ENCODE measurements around the gene ZFYVE9.
"Not testable (repeated sequence)": the region's sequence is repeated elsewhere in the genome, so short reads cannot be mapped to it uniquely, and the experiment has no call there.

ZFYVE9 gene

GRCh38 chr1:52191395-52191965, 49.6 kb downstream of the ZFYVE9 start:
- DNase-seq: no peak

GRCh38 chr1:52192024-52192423, 50.1 kb downstream of the ZFYVE9 start:
- DNase-seq: no peak

DNA sequence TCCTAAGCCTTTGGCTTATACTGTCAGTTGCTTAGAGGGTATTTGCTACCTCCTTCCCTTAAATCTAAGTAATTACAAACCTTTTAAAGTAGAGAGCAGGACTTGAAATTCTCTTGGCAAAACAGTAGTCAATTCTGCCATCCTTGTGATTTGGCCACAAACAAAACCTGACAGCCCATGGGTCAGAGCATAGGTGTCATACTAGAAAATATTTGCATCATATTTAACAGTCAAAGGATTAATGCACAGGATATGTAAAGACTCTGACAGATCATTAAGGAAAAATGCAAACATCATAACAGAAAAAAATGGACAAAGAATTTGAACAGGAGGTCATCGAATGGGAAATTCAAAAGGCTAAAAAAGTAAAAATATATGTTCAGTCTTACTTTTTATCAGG, 50.5 kb downstream of the ZFYVE9 start:
- DNase-seq: no peak

DNA sequence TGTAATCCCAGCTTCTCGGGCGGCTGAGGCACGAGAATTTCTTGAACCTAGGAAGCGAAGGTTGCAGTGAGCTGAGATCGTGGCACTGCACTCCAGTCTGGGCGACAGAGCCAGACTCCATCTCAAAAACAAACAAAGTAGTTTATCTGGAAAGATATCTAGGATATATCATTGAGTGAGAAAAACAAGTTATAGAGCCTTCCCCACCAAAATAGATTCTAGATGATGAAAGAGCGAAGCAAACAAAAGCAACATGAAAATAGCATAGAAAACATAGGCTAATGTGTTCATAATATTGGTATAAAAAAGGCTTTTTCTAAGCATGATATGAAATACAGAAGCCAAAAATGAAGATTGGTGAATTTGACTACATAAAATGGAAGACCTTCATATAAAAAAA, 52.1 kb downstream of the ZFYVE9 start:
- no peak for DNase-seq

GRCh38 chr1:52195161-52195560, 53.3 kb downstream of the ZFYVE9 start:
- DNase-seq: no peak

DNA sequence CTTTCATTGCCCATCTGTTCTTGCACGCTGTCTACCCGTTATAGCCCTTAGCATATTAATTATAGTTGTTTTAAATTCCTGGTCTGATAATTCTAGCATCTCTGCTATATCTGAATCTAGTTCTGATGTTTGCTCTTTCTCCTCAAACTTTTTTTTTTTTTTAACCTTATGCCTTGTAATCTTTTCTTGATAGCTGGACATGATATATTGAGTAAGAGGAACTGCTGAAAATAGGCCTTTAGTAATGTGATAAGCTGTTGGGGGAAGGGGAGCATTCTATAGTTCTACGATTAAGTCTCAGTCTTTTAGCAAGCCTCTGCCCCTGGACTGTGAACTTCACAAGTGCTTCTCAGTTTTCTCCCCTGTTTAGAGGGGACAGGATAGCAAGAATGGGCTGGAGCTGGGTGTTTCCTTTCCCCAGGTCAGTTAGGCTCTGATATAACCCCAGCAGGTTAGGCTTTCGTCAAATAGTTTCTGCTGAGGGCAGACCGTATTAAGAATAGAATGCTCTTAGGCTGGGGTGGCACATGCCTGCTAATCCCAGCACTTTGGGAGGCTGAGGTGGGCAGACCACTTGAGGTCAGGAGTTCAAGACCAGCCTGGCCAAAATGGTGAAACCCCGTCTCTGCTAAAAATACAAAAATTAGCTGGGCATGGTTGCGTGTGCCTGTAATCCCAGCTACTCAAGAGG, 62.2 kb downstream of the ZFYVE9 start:
- DNase-seq: no peak

GRCh38 chr1:52204696-52205095, 62.8 kb downstream of the ZFYVE9 start:
- DNase-seq: no peak

- DNase-seq: not testable (repeated sequence)
These were observed 64.8 kb downstream of the ZFYVE9 start for GRCh38 chr1:52206686-52207085.

DNA sequence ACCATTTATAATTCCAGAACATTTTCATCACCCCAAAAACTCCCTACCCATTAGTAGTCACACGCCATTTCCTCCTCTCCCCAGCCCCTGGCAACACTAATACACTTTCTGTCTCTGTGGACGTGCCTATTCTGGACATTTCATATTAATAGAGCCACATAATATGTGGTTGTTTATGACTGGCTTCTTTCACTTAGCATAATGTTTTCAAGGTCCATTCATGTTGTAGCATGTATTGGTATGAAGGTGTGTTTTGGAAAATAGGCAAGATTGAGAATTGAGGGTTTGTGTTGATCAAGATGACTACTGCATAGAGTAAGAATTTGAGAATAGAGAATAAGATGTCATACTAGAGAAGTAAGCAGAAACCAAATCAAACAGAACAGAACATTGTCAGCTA, 67.5 kb downstream of the ZFYVE9 start:
- DNase-seq: no peak

DNA sequence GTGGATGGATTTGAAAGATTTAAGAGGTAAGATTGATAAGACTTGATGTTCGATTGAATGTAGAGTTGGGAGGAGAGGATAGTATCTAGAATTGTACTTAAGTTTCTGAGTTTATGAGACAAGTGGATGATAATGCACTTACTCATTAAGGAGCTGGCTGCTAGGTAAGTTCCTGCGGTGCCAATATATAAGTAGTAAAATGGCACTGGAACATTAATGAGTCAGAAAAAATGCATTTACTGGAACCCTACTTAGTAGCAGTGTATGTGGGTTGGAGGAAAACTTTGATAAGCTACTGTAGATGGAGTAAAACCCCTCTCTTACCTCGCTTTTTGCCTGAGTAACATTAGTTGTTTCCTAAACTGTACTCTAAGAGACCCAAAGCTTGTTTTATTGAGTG, 68.2 kb downstream of the ZFYVE9 start:
- no peak for DNase-seq

GRCh38 chr1:52216907-52217458, 75.1 kb downstream of the ZFYVE9 start:
- no peak for DNase-seq

- DNase-seq: no peak
These were observed 83.3 kb downstream of the ZFYVE9 start for GRCh38 chr1:52225174-52225573.

- no peak for DNase-seq
These were observed 87.6 kb downstream of the ZFYVE9 start for GRCh38 chr1:52229494-52229893.

- DNase-seq: no peak
These were observed 91.6 kb downstream of the ZFYVE9 start for GRCh38 chr1:52233463-52233862.

DNA sequence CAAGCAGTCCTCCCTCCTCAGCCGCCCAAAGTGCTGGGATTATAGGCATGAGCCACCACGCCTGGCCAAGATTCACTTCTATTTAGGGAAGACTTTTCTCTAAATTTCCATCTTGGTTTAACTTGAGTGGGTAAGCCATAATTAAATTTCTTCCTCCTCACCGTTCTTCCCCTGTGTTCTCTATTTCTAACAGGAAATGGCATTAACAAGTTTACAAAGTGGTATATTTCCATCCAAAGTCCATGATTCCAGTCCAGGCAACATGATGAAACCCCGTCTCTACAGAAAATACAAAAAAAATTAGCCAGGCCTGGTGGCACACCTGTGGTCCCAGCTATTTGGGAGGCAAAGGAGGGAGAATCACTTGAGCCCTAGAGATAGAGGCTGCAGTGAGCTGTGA, 92.1 kb downstream of the ZFYVE9 start:
- no peak for DNase-seq

DNA sequence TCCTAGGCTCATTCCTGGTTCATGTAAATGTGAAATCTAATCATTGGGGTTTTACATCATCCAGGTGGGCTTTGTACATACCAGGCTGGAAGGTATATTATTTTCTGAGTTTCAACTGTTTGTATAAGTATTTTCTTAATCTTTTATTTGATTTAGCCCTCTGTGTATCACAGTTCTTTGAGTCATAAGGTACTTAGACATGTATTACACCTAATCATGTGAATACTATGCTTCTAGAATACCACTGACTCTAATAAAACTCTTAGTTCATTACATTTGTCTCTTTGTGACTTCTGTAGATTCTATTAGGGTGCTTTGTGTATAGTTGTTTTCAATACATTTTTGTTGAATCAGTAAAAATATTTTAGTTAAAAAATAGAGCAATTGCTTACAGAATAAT, 92.8 kb downstream of the ZFYVE9 start:
- DNase-seq: no peak

GRCh38 chr1:52235646-52236045, 93.8 kb downstream of the ZFYVE9 start:
- no peak for DNase-seq

DNA sequence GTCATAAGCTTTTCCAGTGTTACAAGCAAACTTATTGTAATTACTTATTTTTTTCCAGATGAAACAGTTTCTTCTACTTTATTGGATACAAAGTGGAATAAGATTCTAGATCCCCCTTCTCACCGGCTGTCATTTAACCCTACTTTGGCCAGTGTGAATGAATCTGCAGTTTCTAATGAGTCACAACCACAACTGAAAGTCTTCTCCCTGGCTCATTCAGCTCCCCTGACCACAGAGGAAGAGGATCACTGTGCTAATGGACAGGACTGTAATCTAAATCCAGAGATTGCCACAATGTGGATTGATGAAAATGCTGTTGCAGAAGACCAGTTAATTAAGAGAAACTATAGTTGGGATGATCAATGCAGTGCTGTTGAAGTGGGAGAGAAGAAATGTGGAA, 95.5 kb downstream of the ZFYVE9 start:
- DNase-seq: no peak

DNA sequence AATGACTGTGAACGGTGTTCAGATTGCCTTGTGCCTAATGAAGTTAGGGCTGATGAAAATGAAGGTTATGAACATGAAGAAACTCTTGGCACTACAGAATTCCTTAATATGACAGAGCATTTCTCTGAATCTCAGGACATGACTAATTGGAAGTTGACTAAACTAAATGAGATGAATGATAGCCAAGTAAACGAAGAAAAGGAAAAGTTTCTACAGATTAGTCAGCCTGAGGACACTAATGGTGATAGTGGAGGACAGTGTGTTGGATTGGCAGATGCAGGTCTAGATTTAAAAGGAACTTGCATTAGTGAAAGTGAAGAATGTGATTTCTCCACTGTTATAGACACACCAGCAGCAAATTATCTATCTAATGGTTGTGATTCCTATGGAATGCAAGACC, 96.6 kb downstream of the ZFYVE9 start:
- no peak for DNase-seq

GRCh38 chr1:52238887-52239707, 97.2 kb downstream of the ZFYVE9 start:
- DNase-seq: no peak

DNA sequence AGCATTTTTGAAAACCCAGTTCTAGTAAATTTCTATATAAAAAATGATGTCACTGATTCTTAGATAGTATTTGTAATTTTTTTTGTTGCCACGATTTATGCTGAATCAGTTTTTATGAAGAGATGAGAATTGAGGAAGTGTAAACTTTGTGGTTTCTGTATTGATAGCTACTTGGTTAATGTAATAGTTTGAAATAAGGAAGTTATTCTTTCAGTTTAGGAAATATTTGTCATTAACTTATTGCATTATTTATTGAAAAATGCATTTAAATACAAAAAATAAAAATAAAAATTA, 97.8 kb downstream of the ZFYVE9 start:
- no peak for DNase-seq

DNA sequence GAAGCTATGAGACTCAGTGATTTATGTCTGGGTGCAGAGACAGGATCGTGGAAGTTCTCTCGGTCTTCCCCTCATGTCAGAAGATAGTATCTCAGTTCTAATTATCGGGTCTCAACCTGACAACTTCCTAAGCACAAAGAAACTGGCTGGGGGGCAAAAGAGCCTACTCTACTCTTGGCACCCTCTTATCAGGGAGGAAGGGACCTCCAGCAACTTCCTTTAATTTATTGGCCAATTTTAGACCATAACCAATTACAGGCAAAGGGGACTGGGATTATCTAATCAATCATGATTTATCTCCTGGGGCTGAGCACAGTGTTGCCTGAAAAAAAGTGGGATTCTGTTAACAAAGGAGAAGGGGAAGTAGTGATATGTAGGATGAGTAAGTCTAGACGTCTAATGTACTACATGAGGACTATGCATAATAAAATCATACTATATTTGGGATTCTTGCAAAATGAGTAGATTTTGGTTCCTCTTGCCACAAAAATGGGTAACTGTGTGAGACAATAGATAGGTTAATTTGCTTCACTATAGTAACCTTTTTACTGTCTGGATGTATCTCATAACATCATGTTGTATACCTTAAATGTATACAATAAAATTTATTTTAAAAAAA, 98.8 kb downstream of the ZFYVE9 start:
- no peak for DNase-seq

- DNase-seq: no peak
These were observed 101.5 kb downstream of the ZFYVE9 start for GRCh38 chr1:52243221-52243987.
